ENCODE measurements around the gene RAI2.
A peak's percentile ranks its signal among the peaks of the same experiment; 100 is the strongest.

Gene RAI2

DNA sequence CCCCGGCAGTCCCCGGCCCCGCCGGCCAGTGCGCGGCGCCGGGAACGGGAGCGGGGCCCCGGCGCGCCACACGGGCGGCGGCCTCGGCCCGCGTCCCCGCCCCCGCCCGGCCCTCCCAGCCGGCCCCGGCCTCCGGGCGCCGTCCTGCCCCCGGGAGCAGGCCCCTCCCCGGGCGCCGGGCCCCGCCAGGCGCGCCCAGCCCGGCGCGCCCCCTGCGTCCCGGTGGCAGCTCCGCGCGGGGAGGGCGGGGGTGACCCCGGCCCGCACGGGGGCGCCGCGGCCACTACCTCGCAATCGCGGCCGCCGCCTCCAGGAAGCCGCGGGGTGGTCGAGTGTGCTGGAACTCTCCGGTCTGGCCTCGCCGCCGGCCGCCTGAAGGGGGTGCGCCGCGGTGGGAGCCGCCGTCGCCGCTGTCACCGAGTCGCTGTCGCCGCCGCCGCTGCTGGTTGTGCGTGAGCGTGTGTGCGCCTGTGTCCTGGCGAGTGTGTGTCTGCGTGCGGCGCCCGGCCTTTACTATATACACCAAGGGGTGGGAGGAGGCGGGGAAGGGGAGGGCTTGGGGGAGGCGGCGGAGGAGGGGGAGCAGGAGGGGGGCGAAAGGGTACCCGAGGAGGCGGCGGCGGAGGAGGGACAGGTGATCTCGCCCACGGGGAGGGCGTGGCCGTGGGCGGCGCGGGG is at the start of gene RAI2:
Gene RAI2, minus strand, starts transcription at position 488 of the 678 bp plus-strand sequence. CDS start 59,288 bp downstream, outside the sequence.
- DNase-seq (ENCODE audit: low read depth, low spot score): peak; percentile 37

DNA sequence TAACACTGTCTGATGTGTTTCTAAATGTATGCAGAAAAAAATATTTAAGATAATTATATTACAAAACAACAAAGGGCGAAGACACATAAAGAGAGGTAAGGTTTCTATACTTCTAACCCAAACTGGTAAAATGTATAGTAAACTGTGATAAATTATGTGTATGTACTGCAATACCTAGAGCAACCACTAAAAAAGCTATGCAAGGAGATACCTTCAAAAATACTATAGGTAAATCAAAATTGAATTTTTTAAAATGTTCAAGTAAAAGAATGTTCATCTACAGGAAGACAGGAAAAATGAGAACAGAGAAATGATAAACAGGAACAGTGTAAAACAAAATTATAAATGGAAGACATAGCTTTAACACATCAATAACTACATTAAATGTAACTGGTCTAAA is 27.3 kb upstream of the RAI2 start:
- no peak for DNase-seq (ENCODE audit: low read depth, low spot score)

DNA sequence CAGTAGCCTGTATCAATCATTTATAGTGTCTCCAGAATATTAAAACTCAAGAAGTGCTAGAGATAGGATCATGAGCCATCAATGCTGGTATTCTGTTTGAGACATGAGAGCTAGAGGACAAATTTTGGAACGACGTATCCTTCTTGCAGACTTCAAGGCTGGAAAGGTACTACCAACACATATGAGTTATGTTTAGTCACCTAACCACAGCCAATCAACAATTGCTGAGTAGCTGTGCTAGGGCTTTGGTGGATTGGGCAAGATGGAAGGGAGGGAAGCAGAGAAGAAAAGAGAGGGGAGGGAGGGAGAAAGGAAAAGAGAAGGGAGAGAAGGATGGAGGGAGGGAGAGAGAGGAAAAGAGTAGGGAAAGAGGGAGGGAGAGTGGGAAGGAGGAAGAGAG is 21.6 kb upstream of the RAI2 start:
- DNase-seq (ENCODE audit: low read depth, low spot score): no peak

DNA sequence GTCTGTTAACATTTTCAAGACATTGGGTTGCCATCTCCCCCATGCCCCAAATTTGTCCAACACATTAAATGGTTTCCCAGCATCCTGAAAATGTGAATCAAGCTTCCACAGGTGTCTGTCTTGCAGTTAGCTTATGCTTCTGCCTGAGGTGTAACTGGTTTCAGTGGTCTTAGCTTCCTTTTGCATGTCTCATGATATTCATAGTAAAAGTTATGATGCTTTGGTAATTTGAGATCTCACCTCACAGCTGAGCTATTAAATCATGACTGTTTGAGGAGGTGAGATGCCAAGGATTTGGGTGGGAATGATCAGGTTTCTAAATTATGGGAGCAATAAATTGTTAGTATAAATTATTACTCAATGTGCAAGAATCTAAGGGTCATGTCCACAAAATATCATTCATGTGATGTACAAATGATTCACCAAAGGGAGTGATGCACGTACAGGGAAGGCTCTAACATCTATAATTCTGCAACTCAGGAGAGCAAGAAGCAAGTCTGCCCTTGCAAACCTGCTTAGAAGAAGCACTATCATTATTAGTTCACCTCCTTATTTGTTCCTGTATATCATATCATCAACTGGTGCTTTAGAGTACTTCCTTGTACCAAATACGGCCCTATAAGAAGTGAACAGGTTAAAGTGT is 17.1 kb upstream of the RAI2 start:
- DNase-seq (ENCODE audit: low read depth, low spot score): no peak

GRCh38 chrX:17876135-17876534 is 15.0 kb upstream of the RAI2 start:
- peak; percentile 5 for DNase-seq (ENCODE audit: low read depth, low spot score)

DNA sequence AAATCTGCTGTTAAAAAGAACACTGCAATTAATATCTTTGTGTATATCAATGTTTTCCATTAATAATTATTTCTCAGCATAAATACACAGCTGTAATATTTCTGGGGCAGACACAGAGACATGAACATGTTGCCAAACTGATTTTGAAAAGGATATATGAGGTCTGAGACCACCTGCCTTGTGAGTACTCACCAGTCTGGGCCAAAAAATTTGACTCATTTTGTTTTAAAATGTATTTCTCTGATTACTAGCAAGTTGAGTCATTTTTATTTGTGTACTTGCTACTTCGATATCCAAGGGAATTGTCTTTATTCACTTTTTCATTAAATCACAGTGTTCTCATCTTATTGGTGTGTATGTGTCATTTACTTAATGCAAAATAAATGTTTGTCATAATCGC is 8.5 kb upstream of the RAI2 start:
- no peak for DNase-seq (ENCODE audit: low read depth, low spot score)

DNA sequence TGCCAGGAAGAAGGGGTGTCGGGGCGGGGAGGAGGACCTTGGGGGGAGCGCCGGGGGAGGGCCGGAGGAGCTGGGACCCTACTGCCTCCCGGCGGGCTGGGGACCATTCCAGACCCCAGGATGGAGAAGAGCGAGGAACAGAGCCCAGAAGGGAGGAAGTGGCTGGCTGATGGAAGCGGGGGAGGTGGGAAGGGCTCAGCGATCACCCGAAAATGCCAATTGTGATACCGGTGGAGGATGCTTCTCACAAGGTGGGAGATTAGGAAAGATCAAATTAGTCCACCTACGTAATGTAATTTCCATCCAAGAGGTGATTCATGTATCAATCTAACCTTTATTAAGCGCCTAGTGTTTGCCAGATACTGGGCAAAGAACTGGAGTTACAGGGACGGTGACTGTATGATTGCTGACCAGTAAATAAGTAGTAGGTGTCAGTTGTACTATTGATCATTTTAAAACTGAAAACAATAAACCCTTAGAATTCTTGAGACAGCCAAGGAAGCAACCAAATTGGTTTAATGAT is 452 bp upstream of the RAI2 start:
- no peak for DNase-seq (ENCODE audit: low read depth, low spot score)

- DNase-seq (ENCODE audit: low read depth, low spot score): peak; percentile 15
These were observed 818 bp downstream of the RAI2 start for GRCh38 chrX:17860179-17860780.

GRCh38 chrX:17859609-17860178 is 1.4 kb downstream of the RAI2 start:
- DNase-seq (ENCODE audit: low read depth, low spot score): peak; percentile 18

DNA sequence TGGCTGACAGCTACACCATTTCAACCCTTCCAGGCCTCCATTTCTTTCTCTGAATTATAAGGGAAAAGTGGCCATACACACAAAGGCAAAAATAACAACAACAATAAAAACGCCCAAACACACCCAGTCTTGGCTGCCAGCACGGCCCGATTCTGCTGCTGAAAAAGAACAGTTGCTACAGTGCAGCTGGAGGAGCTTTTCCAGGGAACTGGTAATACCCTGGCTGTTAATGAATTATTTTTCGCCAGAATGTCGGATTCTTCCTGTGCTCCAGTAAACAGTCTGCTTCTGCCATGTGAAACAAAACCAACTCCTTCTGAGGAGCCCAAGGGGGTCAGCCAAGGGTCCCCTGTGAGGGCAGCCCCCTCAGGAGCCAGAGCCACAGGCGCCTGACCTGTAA is 6.6 kb downstream of the RAI2 start:
- DNase-seq (ENCODE audit: low read depth, low spot score): no peak

- DNase-seq (ENCODE audit: low read depth, low spot score): no peak
These were observed 7.0 kb downstream of the RAI2 start for GRCh38 chrX:17854069-17854468.

- DNase-seq (ENCODE audit: low read depth, low spot score): no peak
These were observed 9.2 kb downstream of the RAI2 start for GRCh38 chrX:17851874-17852273.

GRCh38 chrX:17848545-17849265 is 12.4 kb downstream of the RAI2 start:
- no peak for DNase-seq (ENCODE audit: low read depth, low spot score)

DNA sequence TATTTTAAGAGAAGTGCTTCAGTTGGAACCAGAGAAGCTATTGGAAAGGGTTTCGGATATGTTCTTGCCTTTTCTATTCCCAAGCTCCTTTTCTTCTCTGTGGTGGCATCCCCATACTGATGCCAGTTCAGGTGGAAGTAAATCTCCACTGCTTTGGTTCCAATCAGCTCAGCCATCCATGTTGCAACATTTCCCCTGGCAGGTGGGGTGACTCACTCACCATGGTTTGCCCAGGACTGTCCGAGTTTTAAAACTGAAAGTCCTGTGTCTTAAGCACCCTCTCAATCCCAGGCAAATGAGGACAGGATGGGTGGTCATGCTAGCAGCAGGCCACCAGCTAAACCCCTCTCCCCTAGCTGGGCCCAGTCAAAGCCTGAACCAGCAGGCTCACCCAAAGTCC is 15.1 kb downstream of the RAI2 start:
- no peak for DNase-seq (ENCODE audit: low read depth, low spot score)

GRCh38 chrX:17844236-17844635 is 16.9 kb downstream of the RAI2 start:
- DNase-seq (ENCODE audit: low read depth, low spot score): no peak

- DNase-seq (ENCODE audit: low read depth, low spot score): no peak
These were observed 18.2 kb downstream of the RAI2 start for GRCh38 chrX:17842769-17843525.

GRCh38 chrX:17839269-17839668 is 21.8 kb downstream of the RAI2 start:
- DNase-seq (ENCODE audit: low read depth, low spot score): peak; percentile 18

DNA sequence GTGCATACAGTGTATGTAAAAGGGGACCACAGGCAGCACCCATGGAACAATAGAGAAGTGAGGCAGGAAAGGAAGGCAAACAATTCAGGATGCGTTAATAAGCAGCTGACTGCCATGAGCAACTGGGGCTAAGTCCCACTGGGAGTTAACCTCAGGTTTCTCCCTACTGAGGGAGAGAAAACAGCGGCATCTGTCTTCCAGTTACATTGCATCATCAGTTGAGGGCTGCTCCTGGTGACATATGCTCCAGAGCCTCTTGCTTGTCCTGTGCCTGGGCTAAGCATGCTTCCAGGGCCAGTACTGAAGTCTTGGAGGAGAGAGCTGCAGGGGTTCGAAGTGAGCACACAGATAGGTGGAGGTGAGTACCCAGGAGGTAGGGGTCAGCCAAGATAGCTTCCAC is 24.3 kb downstream of the RAI2 start:
- no peak for DNase-seq (ENCODE audit: low read depth, low spot score)

DNA sequence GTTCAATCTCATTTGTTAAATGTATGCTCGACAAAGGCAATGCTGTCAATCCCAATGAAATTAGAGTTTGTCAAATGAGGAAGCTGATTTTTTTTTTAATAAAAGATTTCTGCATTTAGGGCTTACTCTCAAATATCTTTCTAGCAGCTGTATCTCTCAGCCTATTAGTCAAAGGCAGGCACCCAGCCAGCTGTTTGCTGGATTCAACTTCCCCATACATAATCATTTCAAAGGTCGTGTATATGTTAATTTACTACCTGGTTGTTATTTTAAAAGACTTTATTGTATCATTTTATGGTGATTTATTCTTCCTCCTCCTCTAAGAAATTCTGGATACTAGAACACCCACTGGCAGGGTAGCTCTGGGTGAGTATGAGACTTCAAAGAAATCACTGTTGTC is 27.1 kb downstream of the RAI2 start:
- DNase-seq (ENCODE audit: low read depth, low spot score): no peak

DNA sequence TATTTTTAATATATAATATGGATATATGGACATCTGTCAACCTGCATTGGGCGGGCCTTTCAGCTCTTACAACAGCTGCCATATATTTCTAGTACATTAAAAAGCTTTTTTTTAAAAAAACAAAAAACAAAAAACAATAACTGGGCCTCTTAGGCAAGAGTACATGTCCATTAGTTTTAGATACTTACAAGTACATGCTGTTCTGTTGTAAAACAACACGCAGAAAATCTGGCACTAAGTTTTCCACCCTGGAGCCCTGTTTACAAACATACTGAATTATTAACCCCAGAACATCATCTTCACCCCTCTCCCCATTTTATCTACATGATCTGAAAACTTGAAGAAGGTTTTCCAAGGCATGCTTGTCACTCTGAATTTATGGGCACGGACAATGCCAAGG is 29.8 kb downstream of the RAI2 start:
- DNase-seq (ENCODE audit: low read depth, low spot score): no peak

DNA sequence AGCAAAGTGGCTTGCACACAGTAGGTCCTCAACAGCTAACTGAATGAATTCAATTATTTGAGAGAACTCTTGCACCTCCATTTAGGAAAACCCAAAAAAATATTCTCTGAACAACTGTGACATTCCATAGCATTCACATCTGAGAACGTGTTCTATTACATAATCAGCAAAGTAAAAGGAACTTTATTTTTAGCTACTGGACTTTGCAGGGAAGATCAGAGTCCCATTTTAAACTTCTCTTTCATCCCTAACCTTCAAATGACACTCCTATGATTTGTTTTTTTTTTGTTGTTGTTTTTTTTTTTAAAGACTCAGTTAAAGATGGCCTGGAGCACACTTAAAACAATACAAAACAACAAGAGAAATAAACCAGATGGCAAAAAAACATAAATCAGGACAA is 30.9 kb downstream of the RAI2 start:
- no peak for DNase-seq (ENCODE audit: low read depth, low spot score)
